ENCODE data around the gene CKM. TPM values are rescaled to one million over a fixed set of nuclear protein-coding genes. Genes with fewer than 3 reads are reported as not detected.

Gene CKM
- not detected in 2 replicates for total RNA-seq

DNA sequence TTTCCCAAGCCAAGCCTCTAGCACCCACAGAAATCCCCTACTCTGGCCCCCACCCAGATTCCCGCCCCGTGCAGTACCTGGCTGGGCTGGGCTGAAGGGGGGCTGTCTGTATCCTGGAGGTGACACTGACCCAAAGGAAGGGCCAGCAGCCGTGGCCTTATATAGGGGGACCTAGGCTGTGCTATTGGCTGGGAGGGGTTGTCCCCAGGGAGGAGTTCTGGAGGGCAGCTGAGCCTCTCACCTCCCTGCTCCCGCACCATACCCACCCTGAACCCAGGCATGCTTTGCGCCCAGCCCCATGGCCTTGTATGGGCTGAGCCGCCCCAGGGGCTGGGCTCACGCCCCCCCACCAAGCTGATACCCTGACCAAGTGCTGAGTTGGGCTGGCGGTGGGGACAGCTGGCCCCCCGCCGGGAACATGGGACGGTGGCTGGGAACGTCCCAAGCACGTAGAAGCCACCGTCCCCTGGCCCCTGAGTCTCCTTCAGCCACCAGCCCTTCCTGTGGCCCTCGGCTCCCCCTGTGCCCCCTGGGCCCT is at the start of gene CKM:
TSS of gene CKM (minus strand) at position 132 of the 538 bp plus-strand sequence. CDS start 3,162 bp downstream, outside the sequence.

DNA sequence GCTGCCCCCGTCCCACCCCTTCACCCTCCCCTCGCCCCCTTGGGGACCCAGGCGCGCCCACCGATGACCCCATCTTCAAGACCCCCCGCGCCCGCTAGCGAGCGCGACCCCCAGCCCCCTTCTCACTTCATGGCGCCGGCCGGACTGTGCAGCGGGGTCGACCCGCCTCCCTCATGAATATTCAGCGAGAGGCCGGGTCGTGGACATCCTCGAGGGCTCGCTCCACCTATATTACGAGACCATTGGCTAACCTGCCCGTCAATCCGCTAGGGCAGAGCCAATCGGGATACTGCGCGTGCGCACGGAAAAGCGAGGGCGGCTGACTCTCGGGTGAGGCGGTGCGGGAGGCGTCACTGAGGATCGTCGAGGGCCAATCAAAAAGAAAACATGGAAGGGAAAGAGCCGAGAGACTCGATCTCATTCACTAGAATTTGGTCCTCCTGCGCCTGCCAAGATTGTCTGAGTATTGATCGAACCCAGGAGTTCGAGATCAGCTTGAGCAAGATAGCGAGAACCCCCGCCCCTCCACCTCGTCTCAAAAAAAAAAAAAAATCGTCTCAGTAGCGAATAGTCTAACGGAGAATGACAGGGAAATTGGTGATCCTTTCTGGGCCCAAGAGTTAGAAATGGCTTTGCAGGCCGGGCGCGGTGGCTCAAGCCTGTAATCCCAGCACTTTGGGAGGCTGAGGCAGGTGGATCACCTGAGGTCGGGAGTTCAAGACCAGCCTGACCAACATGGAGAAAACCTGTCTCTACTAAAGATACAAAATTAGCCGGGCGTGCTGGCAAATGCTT is 47.9 kb upstream of the CKM start, which contains the start of gene ERCC2:
TSS of gene ERCC2 (minus strand) at position 164 of the 795 bp plus-strand sequence. CDS start at position 131, 33 bp downstream.

DNA sequence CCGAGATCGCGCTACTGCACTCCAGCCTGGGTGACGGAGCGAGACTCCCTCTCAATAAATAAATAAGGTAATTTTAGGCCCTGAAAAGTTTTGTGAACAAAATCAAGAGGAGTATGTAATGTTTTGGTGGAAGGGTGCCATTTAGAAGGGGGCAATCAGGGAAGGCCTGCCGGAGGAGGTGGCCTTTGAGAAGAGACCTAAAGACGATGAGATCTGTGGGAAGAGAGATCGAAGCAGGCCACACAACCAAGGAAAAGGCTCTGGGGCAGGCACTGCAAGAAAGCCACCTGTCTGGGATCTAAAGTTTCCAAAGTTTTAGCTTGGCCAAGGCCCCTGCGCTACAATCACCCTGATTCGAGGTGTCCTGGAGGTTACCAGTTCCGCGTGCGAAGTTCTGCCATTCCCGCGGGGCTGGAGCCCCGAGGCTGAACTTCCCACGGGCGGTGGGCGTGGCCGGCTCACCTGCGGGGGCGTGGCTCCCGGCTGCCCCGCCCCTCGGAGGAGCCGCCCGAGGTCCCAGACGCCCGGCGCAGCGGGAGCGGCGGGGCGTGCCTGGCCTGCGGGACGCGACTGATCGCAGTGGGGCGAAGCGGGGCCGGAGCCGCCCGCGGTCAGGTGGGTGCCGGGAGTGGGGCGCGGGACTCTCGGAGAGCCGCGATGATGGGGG is 17.7 kb upstream of the CKM start, which contains the start of gene KLC3:
TSS of gene KLC3 (plus strand) at position 519 of the 667 bp plus-strand sequence. CDS start 4,792 bp downstream, outside the sequence.

Other genes with a start within 250 kb of the CKM start
- gene ZNF296, start 246.4 kb downstream of the CKM start, total RNA-seq: 0.07 and 0.17 TPM in 2 replicates
- gene GEMIN7, start 243.6 kb downstream of the CKM start, total RNA-seq: 11.5 and 21.7 TPM in 2 replicates
- 28.2 and 30.7 TPM in 2 replicates for gene PPP1R37, start 229.7 kb downstream of the CKM start, total RNA-seq
- 0.07 and 0.26 TPM in 2 replicates for gene NKPD1, start 161.9 kb downstream of the CKM start, total RNA-seq
- 4.7 and 5.6 TPM in 2 replicates for gene TRAPPC6A, start 144.6 kb downstream of the CKM start, total RNA-seq
- gene BLOC1S3, start 144.1 kb downstream of the CKM start, total RNA-seq: 4.4 and 5.9 TPM in 2 replicates
- gene EXOC3L2, start 77.5 kb downstream of the CKM start, total RNA-seq: 0.10 and 0.13 TPM in 2 replicates
- gene MARK4, start 71.6 kb downstream of the CKM start, total RNA-seq: 19.9 and 35.3 TPM in 2 replicates
- 0.13 and 0.46 TPM in 2 replicates for gene KLC3, start 17.9 kb upstream of the CKM start, total RNA-seq
- gene ERCC2, start 47.7 kb upstream of the CKM start, total RNA-seq: 30.2 and 36.2 TPM in 2 replicates
- gene PPP1R13L, start 82.2 kb upstream of the CKM start, total RNA-seq: 13.9 and 25.5 TPM in 2 replicates
- 9.1 and 16.3 TPM in 2 replicates for gene POLR1G, start 83.8 kb upstream of the CKM start, total RNA-seq
- 67.9 and 74.2 TPM in 2 replicates for gene ERCC1, start 101.0 kb upstream of the CKM start, total RNA-seq
- 5.7 and 7.2 TPM in 2 replicates for gene FOSB, start 145.1 kb upstream of the CKM start, total RNA-seq
- gene RTN2, start 174.2 kb upstream of the CKM start, total RNA-seq: 5.6 and 8.0 TPM in 2 replicates
- 1.0 and 1.6 TPM in 2 replicates for gene PPM1N, start 175.6 kb upstream of the CKM start, total RNA-seq
- gene VASP, start 184.6 kb upstream of the CKM start, total RNA-seq: 47.6 and 61.4 TPM in 2 replicates

Measured in smooth muscle cell of the pulmonary artery (primary cell).